CD4-positive, alpha-beta T cell (primary cell): ENCODE results near the gene TLR8. TPM values are rescaled to one million over a fixed set of nuclear protein-coding genes. Genes with fewer than 3 reads are reported as not detected.

Source experiments
- ATAC-seq: fragments of 200-7000 bp; cut with Tn5 transposase; one replicate; pipeline ENCODE4 v1.10.0; 2022; ENCODE audit warnings: mild to moderate bottlenecking; ENCODE audit not compliant: poor library complexity
- CTCF ChIA-PET: fragments of 350-600 bp; sonication (Branson Sonifier 250); formaldehyde crosslinking; loops from one replicate; lab custom pipeline; 2021; ENCODE audit warnings: antibody characterized with exemption, inconsistent platforms; lab: Charles Lee
- POLR2A ChIA-PET: fragments of 350-600 bp; sonication (Branson Sonifier 250); formaldehyde crosslinking; loops from one replicate; lab custom pipeline; 2021; ENCODE audit warnings: antibody characterized with exemption, inconsistent platforms; lab: Charles Lee
- DNase-seq, 14 experiments: peaks; one replicate each; pipeline ENCODE4 v3.0.0-alpha.2; 2013 to 2020; ENCODE audit warnings: mixed read lengths in 2 of 14
- H3K27ac ChIP-seq, 2 donors: one replicate each; pipeline versions ENCODE4 v1.5.1 to v1.7.0; 2013; ENCODE audit warnings: low read length in 2 of 2, low read depth in 1 of 2, mild to moderate bottlenecking in 1 of 2
- H3K27me3 ChIP-seq, 2 experiments: 1 replicate in 1 of 2; 2 replicates in 1 of 2; pipeline versions ENCODE4 v1.6.1 to v1.7.0; 2013; ENCODE audit warnings: low read length in 2 of 2, control low read depth in 1 of 2, mild to moderate bottlenecking in 1 of 2, moderate library complexity in 1 of 2; ENCODE audit not compliant: insufficient read depth in 2 of 2, control insufficient read depth in 1 of 2
- H3K36me3 ChIP-seq: one replicate; pipeline ENCODE4 v1.6.1; 2013; ENCODE audit warnings: low read length, control low read depth; ENCODE audit not compliant: insufficient read depth
- H3K4me1 ChIP-seq: one replicate; pipeline ENCODE4 v1.6.1; 2013; ENCODE audit warnings: low read length, control low read depth; ENCODE audit not compliant: insufficient read depth
- H3K4me3 ChIP-seq: one replicate; pipeline ENCODE4 v1.5.1; 2013; ENCODE audit warnings: mild to moderate bottlenecking, low read length, moderate library complexity
- H3K9me3 ChIP-seq, 2 experiments: 1 replicate in 1 of 2; 2 replicates in 1 of 2; pipeline versions ENCODE4 v1.6.1 to v1.7.0; 2013; ENCODE audit warnings: low read length in 2 of 2, mild to moderate bottlenecking in 2 of 2, control low read depth in 1 of 2, moderate library complexity in 1 of 2; ENCODE audit not compliant: control insufficient read depth in 1 of 2, insufficient read depth in 1 of 2
- H3K27ac Mint-ChIP-seq: one replicate; pipeline ENCODE4 v1.8.0; 2020; ENCODE audit warnings: mixed read lengths
- H3K27me3 Mint-ChIP-seq: one replicate; pipeline ENCODE4 v1.8.0; 2021; ENCODE audit warnings: mixed read lengths
- H3K36me3 Mint-ChIP-seq: one replicate; pipeline ENCODE4 v1.8.0; 2021; ENCODE audit warnings: low read depth, mixed read lengths
- H3K4me1 Mint-ChIP-seq: one replicate; pipeline ENCODE4 v1.8.0; 2021; ENCODE audit warnings: low read depth, mixed read lengths
- H3K4me3 Mint-ChIP-seq: one replicate; pipeline ENCODE4 v1.8.0; 2020; ENCODE audit warnings: mild to moderate bottlenecking, mixed read lengths
- H3K9me3 Mint-ChIP-seq: one replicate; pipeline ENCODE4 v1.8.0; 2020; ENCODE audit warnings: mixed read lengths
- CTCF ChIP-seq: fragments of 200-600 bp; IDR thresholded peaks from one replicate; pipeline ENCODE4 v1.8.0; 2022; ENCODE audit warnings: antibody characterized with exemption, mild to moderate bottlenecking
- intact Hi-C, 2 experiments: fragments of 100-400 bp; cut with DNase I in 1 of 2; cut with micrococcal nuclease in 1 of 2; formaldehyde crosslinking; loops; one replicate each; pipeline versions ENCODE4 v1.15.1 to v1.9.0; 2023 to 2025; cut with DNase I, micrococcal nuclease
- total RNA-seq, 174 experiments: library from RNA in 2 of 174; stranded (reverse) in 2 of 174; gene quantifications; one replicate each; pipeline ENCODE4 v1.2.3 and lab custom pipeline; 2021 to 2026

TLR8 gene
- total RNA-seq, 2 experiments from 2014 or later = 0.08 TPM

- H3K36me3 ChIP-seq = no peaks in the 10 kb centered on the region
- TF ChIP-seq CTCF = no peak
- peaks cover 0 to 4% of the 10 kb centered on the region in 2 experiments for H3K27me3 ChIP-seq
- H3K27ac ChIP-seq = no peak overlapping the region
- Mint-ChIP-seq H3K4me3 (no peak overlapping the region), H3K27ac (no peak overlapping the region), H3K27me3 (no peaks in the 10 kb centered on the region), H3K4me1 (no peaks in the 10 kb centered on the region), H3K36me3 (no peaks in the 10 kb centered on the region), H3K9me3 (no peaks in the 10 kb centered on the region)
- intact Hi-C loops = no loop called here
- DNase-seq = no peak
- H3K4me3 ChIP-seq = no peak overlapping the region
- ChIA-PET CTCF (no interaction called here), POLR2A (no interaction called here)
- no peak for ATAC-seq
- no peaks in the 10 kb centered on the region for H3K4me1 ChIP-seq
- H3K9me3 ChIP-seq = peaks cover 0 to 5% of the 10 kb centered on the region in 2 experiments
Observed at GRCh38 chrX:12867685-12868084, 38.7 kb upstream of the TLR8 start.

- ATAC-seq = no peak
- no peaks in the 10 kb centered on the region for H3K9me3 Mint-ChIP-seq
- POLR2A ChIA-PET = no interaction called here
- no peak overlapping the region for H3K27ac Mint-ChIP-seq
- Histone ChIP-seq H3K27me3 (peaks cover 0 to 4% of the 10 kb centered on the region in 2 experiments), H3K27ac (no peak overlapping the region), H3K4me1 (no peaks in the 10 kb centered on the region), H3K36me3 (no peaks in the 10 kb centered on the region), H3K4me3 (no peak overlapping the region), H3K9me3 (peaks cover 0 to 3% of the 10 kb centered on the region in 2 experiments)
- CTCF ChIA-PET = no interaction called here
- no peak for TF ChIP-seq CTCF
- intact Hi-C loops = no loop called here
- no peak for DNase-seq
- no peak overlapping the region for H3K4me3 Mint-ChIP-seq
- no peaks in the 10 kb centered on the region for H3K27me3 Mint-ChIP-seq
- H3K4me1 Mint-ChIP-seq = no peaks in the 10 kb centered on the region
- no peaks in the 10 kb centered on the region for H3K36me3 Mint-ChIP-seq
Observed at GRCh38 chrX:12868747-12869146, 37.7 kb upstream of the TLR8 start.

- Histone ChIP-seq H3K9me3 (no peaks in the 10 kb centered on the region), H3K36me3 (no peaks in the 10 kb centered on the region), H3K27me3 (no peaks in the 10 kb centered on the region), H3K4me1 (no peaks in the 10 kb centered on the region), H3K27ac (no peak overlapping the region), H3K4me3 (no peak overlapping the region)
- H3K27ac Mint-ChIP-seq = no peak overlapping the region
- ChIA-PET CTCF (no interaction called here), POLR2A (no interaction called here)
- no peaks in the 10 kb centered on the region for H3K4me1 Mint-ChIP-seq
- ATAC-seq = no peak
- H3K27me3 Mint-ChIP-seq = no peaks in the 10 kb centered on the region
- no peak for TF ChIP-seq CTCF
- no peaks in the 10 kb centered on the region for H3K9me3 Mint-ChIP-seq
- H3K4me3 Mint-ChIP-seq = no peak overlapping the region
- intact Hi-C loops = no loop called here
- no peaks in the 10 kb centered on the region for H3K36me3 Mint-ChIP-seq
- no peak for DNase-seq
Observed at GRCh38 chrX:12871257-12871656, 35.2 kb upstream of the TLR8 start.
